ENCODE results near the gene ERFL. TPM values are rescaled to one million over a fixed set of nuclear protein-coding genes. Genes with fewer than 3 reads are reported as not detected.

Gene ERFL
- polyA plus RNA-seq, 1 of the 3 experiments (the other 2 are of a cell fraction), result 0.07 TPM

DNA sequence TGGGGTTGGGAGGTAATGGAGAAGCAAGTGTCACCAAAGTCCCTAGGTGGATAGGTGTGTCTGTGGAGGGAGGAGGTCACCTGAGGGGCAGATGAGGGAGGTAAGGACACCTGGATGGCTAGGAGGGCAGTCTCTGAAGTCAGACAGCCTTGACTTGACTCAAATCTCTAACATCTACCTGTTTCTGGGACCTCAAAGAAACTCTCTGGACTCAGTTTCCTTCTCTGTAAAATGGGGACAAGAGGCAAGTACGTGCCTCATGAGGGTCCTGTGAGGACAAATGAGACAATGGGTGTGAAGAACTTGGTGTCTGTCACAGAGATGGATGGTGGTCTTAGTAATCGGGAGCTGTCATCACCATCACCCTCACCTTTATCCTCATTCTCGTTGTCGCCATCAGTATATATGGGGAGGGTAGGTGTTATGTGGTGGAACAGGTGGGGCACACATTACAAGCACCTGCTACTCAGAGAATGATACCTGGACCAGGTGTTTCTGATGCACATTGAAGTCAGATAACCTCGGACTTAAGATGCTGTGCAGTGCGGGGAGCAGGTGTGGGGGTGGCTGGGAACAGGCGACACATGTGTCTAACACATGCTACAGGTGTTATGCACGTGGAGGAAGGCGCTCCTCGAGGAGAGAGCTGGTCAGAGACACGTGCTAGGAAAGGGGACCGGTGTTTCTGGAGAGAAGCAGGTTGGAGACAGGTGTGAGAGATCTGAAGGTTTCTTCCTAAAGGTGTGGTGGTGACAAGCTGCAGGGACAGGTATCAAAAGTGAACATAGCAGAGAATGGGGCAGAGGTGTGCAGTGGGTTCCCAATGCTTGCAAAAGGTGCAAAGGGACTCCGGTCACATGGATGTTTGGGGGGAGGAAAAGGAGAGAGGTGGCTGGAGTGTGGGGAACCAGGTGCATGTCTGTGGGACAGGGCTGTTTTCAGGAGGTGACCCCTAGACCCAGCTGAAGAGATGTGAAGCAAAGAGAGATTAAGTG, 3.8 kb downstream of the ERFL start (continued):
- TF ChIP-seq, protein P1, sequence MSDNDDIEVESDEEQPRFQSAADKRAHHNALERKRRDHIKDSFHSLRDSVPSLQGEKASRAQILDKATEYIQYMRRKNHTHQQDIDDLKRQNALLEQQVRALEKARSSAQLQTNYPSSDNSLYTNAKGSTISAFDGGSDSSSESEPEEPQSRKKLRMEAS (IDR thresholded peaks at IDR 0.05; ENCODE audit: low read depth), result no peak
- TF ChIP-seq EZH2phosphoT487 (IDR thresholded peaks at IDR 0.05; ENCODE audit: borderline replicate concordance, low read depth), result no peak

DNA sequence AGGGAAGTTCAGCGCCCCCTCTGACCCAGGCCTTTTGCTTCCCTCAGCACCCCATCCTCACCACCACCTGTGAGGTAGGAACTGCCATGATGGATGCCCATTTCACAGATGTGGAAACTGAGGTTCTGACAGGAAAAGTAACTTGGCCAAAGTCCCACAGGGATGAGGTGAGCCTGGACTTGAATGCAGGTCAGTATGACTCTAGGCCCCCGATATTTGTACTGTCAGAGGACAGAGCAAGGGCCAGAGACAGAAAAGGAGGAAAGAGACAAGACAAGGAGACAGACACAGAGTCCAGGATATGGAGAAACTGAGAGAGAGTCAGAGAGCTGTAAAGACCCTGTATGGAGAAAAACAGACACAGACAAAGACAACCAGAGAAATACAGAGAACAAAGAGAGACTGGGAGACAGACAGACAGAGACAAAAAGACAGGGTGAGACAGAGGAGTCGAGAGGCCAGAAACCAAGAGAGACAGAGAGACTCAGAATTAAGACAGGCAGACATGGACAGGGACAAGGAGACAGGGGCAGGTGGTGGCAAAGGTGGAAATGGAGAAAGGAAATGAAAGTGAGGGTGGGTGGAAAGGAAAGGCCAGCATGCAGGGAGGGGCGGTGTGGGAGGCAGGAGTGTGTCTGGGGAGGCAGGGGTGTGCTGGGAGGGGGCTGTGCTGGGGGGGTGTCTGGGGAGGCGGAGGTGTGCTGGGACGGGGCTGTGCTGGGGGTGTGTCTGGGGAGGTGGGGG, 5.0 kb downstream of the ERFL start:
- H3K9me3 ChIP-seq, result no peaks in the 10 kb centered on the region
- no peak overlapping the region for H3K4me3 ChIP-seq (ENCODE audit: low read depth in 2 of 2, low read length in 1 of 2)
- H3K79me2 ChIP-seq (ENCODE audit: insufficient read depth), result no peaks in the 10 kb centered on the region
- no peaks in the 10 kb centered on the region for H3F3A ChIP-seq (replicated peaks; ENCODE audit: insufficient read depth)
- no peaks in the 10 kb centered on the region for H3K27me3 ChIP-seq (ENCODE audit: insufficient read depth)
- no peaks in the 10 kb centered on the region for H3K9me2 ChIP-seq
- H3K9ac ChIP-seq, result no peak overlapping the region
- POLR2A ChIA-PET, result interaction anchor here (0.8 kb wide), 1 partner anchor 12 kb away, joined by 3 read pairs; no protein-coding TSS in a partner anchor
- no peaks in the 10 kb centered on the region for H3K36me3 ChIP-seq (replicated peaks in 1 of 2; ENCODE audit: control insufficient read depth in 1 of 2, insufficient read depth in 2 of 2, low read length in 1 of 2)
- CTCF ChIA-PET, result no interaction called here
- no peak overlapping the region for H3K27ac ChIP-seq (ENCODE audit: low read depth in 2 of 2, low read length in 1 of 2)
- WGBS (ENCODE audit: low lambda C conversion rate), result 37% methylated on average over 6 of the region's 6 CpGs
- no peak overlapping the region for H3K4me2 ChIP-seq
- H3K4me1 ChIP-seq (ENCODE audit: control insufficient read depth in 1 of 2, insufficient read depth in 2 of 2, low read depth in 1 of 2, low read length in 1 of 2), result no peaks in the 10 kb centered on the region; a peak in 1 of 4 replicates
- TF ChIP-seq, protein P2, sequence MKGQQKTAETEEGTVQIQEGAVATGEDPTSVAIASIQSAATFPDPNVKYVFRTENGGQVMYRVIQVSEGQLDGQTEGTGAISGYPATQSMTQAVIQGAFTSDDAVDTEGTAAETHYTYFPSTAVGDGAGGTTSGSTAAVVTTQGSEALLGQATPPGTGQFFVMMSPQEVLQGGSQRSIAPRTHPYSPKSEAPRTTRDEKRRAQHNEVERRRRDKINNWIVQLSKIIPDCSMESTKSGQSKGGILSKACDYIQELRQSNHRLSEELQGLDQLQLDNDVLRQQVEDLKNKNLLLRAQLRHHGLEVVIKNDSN (IDR thresholded peaks at IDR 0.05; ENCODE audit: borderline replicate concordance, low read depth), result no peak
- no peak for TF ChIP-seq RXRA (IDR thresholded peaks at IDR 0.05; ENCODE audit: borderline replicate concordance, low read depth)
- TF ChIP-seq, protein P3, sequence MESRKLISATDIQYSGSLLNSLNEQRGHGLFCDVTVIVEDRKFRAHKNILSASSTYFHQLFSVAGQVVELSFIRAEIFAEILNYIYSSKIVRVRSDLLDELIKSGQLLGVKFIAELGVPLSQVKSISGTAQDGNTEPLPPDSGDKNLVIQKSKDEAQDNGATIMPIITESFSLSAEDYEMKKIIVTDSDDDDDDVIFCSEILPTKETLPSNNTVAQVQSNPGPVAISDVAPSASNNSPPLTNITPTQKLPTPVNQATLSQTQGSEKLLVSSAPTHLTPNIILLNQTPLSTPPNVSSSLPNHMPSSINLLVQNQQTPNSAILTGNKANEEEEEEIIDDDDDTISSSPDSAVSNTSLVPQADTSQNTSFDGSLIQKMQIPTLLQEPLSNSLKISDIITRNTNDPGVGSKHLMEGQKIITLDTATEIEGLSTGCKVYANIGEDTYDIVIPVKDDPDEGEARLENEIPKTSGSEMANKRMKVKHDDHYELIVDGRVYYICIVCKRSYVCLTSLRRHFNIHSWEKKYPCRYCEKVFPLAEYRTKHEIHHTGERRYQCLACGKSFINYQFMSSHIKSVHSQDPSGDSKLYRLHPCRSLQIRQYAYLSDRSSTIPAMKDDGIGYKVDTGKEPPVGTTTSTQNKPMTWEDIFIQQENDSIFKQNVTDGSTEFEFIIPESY (IDR thresholded peaks at IDR 0.05; ENCODE audit: borderline replicate concordance, low read depth), result no peak
- no peak for TF ChIP-seq GABPA (IDR thresholded peaks at IDR 0.05; ENCODE audit: low read depth)
- TF ChIP-seq, protein P4, sequence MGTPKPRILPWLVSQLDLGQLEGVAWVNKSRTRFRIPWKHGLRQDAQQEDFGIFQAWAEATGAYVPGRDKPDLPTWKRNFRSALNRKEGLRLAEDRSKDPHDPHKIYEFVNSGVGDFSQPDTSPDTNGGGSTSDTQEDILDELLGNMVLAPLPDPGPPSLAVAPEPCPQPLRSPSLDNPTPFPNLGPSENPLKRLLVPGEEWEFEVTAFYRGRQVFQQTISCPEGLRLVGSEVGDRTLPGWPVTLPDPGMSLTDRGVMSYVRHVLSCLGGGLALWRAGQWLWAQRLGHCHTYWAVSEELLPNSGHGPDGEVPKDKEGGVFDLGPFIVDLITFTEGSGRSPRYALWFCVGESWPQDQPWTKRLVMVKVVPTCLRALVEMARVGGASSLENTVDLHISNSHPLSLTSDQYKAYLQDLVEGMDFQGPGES (IDR thresholded peaks at IDR 0.05; ENCODE audit: low read depth, low read length), result no peak
- TF ChIP-seq ELF1 (IDR thresholded peaks at IDR 0.05), result no peak
- TF ChIP-seq, protein P5, sequence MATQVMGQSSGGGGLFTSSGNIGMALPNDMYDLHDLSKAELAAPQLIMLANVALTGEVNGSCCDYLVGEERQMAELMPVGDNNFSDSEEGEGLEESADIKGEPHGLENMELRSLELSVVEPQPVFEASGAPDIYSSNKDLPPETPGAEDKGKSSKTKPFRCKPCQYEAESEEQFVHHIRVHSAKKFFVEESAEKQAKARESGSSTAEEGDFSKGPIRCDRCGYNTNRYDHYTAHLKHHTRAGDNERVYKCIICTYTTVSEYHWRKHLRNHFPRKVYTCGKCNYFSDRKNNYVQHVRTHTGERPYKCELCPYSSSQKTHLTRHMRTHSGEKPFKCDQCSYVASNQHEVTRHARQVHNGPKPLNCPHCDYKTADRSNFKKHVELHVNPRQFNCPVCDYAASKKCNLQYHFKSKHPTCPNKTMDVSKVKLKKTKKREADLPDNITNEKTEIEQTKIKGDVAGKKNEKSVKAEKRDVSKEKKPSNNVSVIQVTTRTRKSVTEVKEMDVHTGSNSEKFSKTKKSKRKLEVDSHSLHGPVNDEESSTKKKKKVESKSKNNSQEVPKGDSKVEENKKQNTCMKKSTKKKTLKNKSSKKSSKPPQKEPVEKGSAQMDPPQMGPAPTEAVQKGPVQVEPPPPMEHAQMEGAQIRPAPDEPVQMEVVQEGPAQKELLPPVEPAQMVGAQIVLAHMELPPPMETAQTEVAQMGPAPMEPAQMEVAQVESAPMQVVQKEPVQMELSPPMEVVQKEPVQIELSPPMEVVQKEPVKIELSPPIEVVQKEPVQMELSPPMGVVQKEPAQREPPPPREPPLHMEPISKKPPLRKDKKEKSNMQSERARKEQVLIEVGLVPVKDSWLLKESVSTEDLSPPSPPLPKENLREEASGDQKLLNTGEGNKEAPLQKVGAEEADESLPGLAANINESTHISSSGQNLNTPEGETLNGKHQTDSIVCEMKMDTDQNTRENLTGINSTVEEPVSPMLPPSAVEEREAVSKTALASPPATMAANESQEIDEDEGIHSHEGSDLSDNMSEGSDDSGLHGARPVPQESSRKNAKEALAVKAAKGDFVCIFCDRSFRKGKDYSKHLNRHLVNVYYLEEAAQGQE (IDR thresholded peaks at IDR 0.05; ENCODE audit: low read depth, low read length), result no peak
- TF ChIP-seq, protein P1 (IDR thresholded peaks at IDR 0.05; ENCODE audit: low read depth), result no peak
- no peak for TF ChIP-seq RCOR1 (IDR thresholded peaks at IDR 0.05; ENCODE audit: low read length)
- TF ChIP-seq MXI1 (IDR thresholded peaks at IDR 0.05; ENCODE audit: low read depth, low read length), result no peak
- TF ChIP-seq YY1 (IDR thresholded peaks at IDR 0.05; ENCODE audit: low read depth), result no peak
- TF ChIP-seq FOSL2 (IDR thresholded peaks at IDR 0.05; ENCODE audit: borderline replicate concordance, low read depth), result no peak
- TF ChIP-seq EZH2phosphoT487 (IDR thresholded peaks at IDR 0.05; ENCODE audit: borderline replicate concordance, low read depth), result no peak
- no peak for TF ChIP-seq TEAD4 (IDR thresholded peaks at IDR 0.05; ENCODE audit: borderline replicate concordance, insufficient read depth)
- TF ChIP-seq, protein P6, sequence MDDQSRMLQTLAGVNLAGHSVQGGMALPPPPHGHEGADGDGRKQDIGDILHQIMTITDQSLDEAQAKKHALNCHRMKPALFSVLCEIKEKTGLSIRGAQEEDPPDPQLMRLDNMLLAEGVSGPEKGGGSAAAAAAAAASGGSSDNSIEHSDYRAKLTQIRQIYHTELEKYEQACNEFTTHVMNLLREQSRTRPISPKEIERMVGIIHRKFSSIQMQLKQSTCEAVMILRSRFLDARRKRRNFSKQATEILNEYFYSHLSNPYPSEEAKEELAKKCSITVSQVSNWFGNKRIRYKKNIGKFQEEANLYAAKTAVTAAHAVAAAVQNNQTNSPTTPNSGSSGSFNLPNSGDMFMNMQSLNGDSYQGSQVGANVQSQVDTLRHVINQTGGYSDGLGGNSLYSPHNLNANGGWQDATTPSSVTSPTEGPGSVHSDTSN (IDR thresholded peaks at IDR 0.05), result no peak
- no peaks in the 10 kb centered on the region for H4K20me1 ChIP-seq (ENCODE audit: insufficient read depth)
- DNase-seq, result no peak
- H2AFZ ChIP-seq (ENCODE audit: low read depth), result no peak overlapping the region
